HG03280 (cell line): ENCODE data around the gene NKAIN4.

ENCODE experiments used
- ATAC-seq: cut with Tn5 transposase; IDR thresholded peaks from one replicate; pipeline ENCODE4 v1.9.1; 2021; ENCODE audit warnings: mild to moderate bottlenecking, moderate library complexity; ENCODE audit not compliant: unreplicated experiment

Gene NKAIN4

DNA sequence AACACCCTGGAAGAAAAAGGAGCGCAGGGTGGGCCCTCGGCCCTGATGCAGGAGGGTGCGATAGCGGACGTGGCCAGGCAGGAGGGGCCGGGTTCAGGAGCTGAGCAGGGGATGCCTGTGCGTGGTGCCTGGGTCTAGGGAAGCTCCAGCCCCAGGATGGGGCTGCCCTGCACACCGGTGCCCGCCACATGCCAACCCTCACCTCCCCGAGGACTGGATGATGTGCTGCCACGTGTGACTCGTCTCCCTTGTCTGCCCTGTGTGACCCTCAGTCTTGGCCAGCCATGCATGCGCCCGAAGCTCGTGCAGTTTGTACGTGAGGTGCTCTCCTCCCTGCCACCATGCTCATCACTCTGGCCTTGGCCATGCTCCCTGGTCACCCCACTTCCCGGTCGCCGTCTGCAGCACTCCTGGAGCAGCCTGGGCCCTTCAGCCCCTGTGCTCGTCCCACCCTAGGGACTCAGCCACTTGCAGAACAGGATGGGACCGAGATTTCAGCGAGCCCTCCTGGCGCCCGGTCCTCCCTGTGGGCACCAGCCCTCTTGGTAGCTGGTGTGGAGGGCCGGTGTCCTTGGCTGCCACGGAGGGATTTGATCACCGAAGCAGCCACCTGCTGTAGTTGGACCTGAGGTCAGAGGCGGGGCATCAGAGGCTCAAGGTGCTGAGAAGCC, 34.5 kb upstream of the NKAIN4 start:
- ATAC-seq: no peak

- ATAC-seq: no peak
Observed at GRCh38 chr20:63287697-63288580, 33.7 kb upstream of the NKAIN4 start.

DNA sequence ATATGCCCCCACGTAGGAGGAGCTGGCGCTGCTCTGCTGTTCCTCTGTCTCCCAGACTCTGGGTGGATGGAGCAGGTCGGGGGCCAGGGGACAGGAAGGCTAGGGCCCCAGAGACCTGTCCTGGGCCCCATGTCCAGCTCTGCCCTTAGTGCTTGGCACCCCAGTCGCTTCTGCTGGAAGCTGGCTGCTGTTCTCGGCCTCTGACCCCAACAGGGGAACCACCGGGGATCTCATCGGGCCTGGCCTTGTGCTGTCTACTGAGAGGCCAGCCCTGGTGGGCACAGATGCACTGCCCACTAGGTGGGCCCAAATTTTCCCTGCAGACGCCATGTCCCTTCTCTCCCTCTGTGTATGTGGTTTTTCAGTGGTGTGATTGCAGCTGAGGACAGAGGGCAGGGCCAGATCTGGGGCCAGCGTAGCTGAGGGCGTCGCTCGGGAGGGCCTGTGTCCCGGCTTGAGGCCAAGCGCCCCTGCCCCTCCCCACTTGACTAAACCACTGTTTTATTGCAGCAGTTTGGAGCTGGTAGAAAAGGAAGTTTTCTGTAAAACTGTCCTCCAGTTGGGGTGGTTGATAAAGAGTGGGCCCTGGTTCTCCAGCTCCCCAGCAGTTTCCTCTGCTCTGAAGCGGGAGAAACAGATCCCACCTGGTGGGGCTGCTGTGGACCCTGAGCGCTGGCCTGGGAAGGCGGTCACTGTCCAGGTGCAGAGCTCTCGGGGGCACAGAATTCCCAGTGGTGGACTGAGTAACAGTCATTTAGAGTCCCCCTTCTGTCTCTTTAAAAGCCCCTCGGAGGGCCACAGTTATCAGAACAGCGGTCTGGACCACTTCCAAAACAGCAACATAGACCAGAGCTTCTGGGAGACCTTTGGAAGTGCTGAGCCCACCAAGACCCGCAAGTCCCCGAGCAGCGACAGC, 32.8 kb upstream of the NKAIN4 start:
- no peak for ATAC-seq

- ATAC-seq: no peak
Observed at GRCh38 chr20:63285636-63286615, 31.7 kb upstream of the NKAIN4 start.

DNA sequence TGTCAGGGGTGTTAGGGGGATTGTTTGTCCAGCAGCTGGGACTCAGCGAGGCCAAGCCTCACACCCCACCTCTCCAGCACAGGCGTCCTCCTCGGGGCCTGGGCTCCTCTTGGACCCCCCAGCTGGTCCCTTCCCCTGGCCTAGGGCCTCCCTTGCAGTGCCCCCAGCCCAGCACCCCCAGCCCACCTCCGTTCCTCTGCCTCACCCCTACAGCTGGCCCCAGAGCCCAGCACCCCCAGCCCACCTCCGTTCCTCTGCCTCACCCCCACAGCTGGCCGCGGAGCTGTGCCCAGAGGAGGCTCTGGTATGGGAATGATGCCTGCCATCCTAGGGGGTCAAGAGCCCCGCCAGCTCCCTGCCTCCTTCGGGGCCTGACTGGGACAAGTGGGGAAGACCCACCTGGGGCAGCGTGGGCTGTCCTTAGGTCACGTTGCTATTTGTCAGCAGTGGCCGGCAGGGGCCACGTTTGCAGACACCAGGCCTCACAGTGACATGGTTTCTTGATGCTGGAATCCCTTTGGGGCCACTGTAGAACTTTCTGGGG, 30.8 kb upstream of the NKAIN4 start:
- ATAC-seq: no peak

DNA sequence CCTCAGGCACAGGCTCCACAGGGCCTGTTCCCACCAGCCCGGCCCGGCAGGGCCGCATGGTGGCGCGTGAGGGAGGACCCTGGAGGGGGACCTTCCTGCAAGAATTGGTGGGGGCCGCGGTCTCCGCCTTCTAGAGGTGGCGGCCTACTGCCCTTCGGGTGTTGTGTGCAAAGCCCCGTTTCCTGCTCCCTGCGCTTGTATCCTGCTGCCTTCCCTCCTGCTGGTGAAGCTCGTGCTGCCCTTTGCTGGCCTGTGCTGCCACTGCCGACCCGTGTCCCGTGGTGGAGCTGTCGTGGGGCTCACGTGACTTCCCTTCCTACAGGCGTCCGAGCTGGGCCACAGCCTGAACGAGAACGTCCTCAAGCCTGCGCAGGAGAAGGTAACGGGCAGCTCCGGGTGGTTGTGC, 30.3 kb upstream of the NKAIN4 start:
- no peak for ATAC-seq

DNA sequence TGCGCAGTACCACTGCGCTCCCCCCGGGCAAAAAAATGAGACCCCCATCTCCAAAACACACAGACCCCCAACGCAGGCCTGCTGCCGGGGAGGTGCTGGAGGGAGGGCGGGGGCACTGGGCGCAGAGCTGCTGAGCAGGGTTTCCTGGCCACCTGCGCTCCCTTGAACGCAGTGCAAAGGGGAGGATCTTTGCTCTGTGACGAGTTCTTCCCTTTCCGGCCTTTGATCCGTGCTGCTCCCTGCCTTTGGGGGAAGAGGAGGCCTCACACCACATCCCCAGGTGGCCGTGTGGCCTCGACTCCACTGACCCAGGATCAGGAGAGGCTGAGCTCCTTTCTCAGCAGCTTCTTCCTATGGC, 29.8 kb upstream of the NKAIN4 start:
- ATAC-seq: no peak

DNA sequence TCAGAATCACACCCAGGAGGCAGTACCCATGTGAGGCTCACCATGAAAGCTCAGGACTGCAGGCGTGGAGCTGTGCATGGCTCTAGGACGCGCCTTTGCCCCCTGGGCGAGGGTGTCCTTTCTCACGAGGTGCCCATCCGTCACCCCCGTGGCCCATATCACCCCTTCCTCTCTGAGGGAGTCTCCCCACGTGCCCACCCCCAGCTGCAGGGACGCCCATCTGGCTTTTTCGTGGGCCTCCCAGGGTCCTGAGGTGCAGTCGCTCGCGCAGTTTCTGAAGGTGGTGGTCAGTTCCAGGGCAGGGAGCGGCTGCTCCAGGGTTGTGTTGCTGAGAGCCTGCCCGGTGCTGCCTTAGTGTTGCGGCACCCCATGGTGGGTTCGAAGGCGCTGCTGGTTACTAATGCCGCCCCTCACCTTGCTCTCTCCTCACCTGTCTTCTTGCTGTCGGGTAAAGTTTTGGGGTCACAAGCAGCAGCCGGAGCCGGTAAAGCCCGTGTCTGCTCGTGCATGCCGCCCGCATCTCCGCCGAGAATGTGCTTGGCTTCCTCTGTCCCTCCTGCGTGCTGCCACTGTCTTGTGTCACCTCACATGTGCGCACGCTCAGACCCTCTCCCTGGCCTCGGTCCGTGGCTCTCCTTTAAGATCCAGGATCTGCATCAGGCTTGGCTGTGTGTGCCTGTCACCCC, 29.3 kb upstream of the NKAIN4 start:
- ATAC-seq: no peak

GRCh38 chr20:63282946-63283345, 28.7 kb upstream of the NKAIN4 start:
- ATAC-seq: no peak

- ATAC-seq: no peak
Observed at GRCh38 chr20:63281742-63282665, 27.7 kb upstream of the NKAIN4 start.

GRCh38 chr20:63280929-63281545, 26.8 kb upstream of the NKAIN4 start:
- ATAC-seq: no peak

DNA sequence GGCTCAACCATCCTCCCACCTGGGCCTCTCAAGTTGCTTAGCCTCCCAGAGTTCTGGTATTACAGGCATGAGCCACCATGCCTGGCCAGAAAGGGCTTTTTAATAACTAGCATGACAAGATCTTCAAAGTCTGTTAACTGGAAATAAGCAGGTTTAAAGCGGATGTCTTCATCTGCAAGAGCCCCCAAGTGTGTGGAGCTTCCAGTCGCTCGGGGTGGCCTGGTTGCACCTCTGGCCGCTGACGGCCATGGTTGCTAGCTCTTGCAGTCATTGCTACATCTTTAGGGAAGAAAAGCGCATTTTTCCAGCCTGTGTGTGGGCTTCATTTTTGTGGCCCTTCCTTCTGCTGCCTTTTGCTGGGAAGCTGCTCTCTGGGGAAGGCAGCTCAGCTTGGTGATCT, 26.1 kb upstream of the NKAIN4 start:
- ATAC-seq: no peak

- ATAC-seq: no peak
Observed at GRCh38 chr20:63279931-63280330, 25.7 kb upstream of the NKAIN4 start.

- no peak for ATAC-seq
Observed at GRCh38 chr20:63278661-63279060, 24.4 kb upstream of the NKAIN4 start.

DNA sequence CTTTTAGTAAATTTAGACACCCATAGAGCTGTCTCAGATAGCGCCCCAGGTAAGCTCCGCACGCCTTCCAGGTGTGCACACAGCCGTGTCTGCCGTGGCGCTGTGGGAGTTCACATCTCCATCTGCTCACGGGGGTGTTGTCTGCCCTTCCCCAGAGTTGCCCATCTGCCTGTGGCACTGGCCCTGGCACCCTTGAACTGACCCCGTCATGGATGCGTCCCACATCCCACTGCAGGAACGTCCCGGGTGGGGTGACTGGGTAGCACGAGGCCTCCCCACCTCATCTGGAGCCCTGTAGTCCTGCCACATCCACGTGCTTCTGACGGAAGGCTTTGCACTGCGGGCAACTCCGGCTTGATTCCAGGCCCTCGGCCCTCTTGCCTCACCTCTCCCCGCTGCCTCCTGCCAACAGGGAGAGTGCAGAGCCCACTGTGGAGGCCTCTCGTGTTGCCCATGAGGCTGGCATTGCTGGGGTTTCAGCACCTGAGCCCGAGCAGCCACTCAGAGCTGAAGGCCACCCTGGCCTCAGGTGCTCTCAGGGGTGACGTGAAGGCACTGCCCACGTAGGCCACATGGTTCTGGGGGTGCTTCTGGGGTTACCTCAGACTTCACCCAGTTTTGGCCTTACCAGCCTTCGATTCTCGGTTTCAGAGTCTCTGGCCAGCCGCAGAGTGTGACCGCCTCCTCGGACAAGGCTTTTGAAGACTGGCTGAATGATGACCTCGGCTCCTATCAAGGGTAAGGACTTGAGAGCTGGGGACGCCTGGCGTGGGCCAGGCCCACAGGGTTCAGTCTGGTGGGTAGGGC, 23.4 kb upstream of the NKAIN4 start:
- no peak for ATAC-seq

- ATAC-seq: no peak
Observed at GRCh38 chr20:63276956-63277355, 22.7 kb upstream of the NKAIN4 start.

GRCh38 chr20:63275825-63276224, 21.6 kb upstream of the NKAIN4 start:
- ATAC-seq: no peak
